ENCODE measurements around the gene PSMF1. TPM values are rescaled to one million over a fixed set of nuclear protein-coding genes. Genes with fewer than 3 reads are reported as not detected.

Gene PSMF1
- total and polyA plus RNA-seq, 2 of the 4 experiments (the other 2 are of a cell fraction), result 93.6 to 109 TPM

- Histone ChIP-seq H4K91ac (ENCODE audit: insufficient read depth, low read depth, low read length) (no peak overlapping the region), H3K14ac (replicated peaks; ENCODE audit: low read depth, low read length) (no peak overlapping the region), H3K27me3 (ENCODE audit: control insufficient read depth, insufficient read depth, low read length) (peaks cover 44% of the 10 kb centered on the region), H2BK120ac (ENCODE audit: low read depth, low read length) (no peak overlapping the region), H2AFZ (replicated peaks; ENCODE audit: low read length, poor library complexity) (no peak overlapping the region), H3K23ac (ENCODE audit: low read depth, low read length) (no peak overlapping the region), H3K4me3 (ENCODE audit: insufficient read depth, low read depth, low read length) (no peak overlapping the region), H3K27ac (ENCODE audit: insufficient read depth, low read length) (no peak overlapping the region), H3K18ac (ENCODE audit: low read depth, low read length) (no peak overlapping the region), H3K4me2 (ENCODE audit: low read depth, low read length) (no peak overlapping the region), H4K20me1 (ENCODE audit: insufficient read depth, low read length) (no peaks in the 10 kb centered on the region; the same call in 1 of the 2 replicates), H2BK20ac (ENCODE audit: low read depth, low read length) (no peak overlapping the region), H3K4me1 (ENCODE audit: control insufficient read depth, insufficient read depth, low read length) (no peaks in the 10 kb centered on the region), H4K8ac (ENCODE audit: low read depth in 2 of 2, low read length in 2 of 2) (no peak overlapping the region), H3K56ac (ENCODE audit: extremely low read depth, insufficient read depth, low read length) (no peak overlapping the region), H3K9me1 (ENCODE audit: insufficient read depth, low read length) (peaks cover 3% of the 10 kb centered on the region; the same call in 1 of the 2 replicates), H3K4ac (ENCODE audit: low read depth, low read length) (no peak overlapping the region), H3K36me3 (ENCODE audit: control insufficient read depth, insufficient read depth, low read length) (no peaks in the 10 kb centered on the region), H4K5ac (ENCODE audit: low read depth, low read length) (no peak overlapping the region), H2AK5ac (ENCODE audit: low read depth, low read length) (no peak overlapping the region), H3K9me3 (ENCODE audit: control insufficient read depth, insufficient read depth, low read length) (no peaks in the 10 kb centered on the region), H2BK5ac (ENCODE audit: low read depth, low read length, poor library complexity, severe bottlenecking) (no peak overlapping the region), H2AK9ac (replicated peaks; ENCODE audit: low read depth, low read length, poor library complexity) (no peak overlapping the region), H3K9ac (ENCODE audit: low read depth, low read length) (no peak overlapping the region), H2BK15ac (ENCODE audit: low read depth, low read length) (no peak overlapping the region), H3K79me1 (ENCODE audit: low read depth in 1 of 2, low read length in 2 of 2) (no peaks in the 10 kb centered on the region)
- ATAC-seq (ENCODE audit: low read depth) (no peak), DNase-seq (no peak)
- in situ Hi-C loops (cut with MboI; ENCODE audit: low sequenced_read_pairs) (no loop called here), intact Hi-C loops (cut with micrococcal nuclease) (no loop called here), dilution Hi-C loops (cut with HindIII; ENCODE audit: low sequenced_read_pairs, unreplicated experiment) (no loop called here)
- no TSS peak for BruUV-seq (replicated peaks)
- CTCF ChIA-PET, result no interaction called here
- TF ChIP-seq RAD21 (IDR thresholded peaks at IDR 0.05; ENCODE audit: low read length) (no peak), CEBPB (IDR thresholded peaks at IDR 0.05; ENCODE audit: low read depth, low read length) (no peak), MAFK (IDR thresholded peaks at IDR 0.05; ENCODE audit: low read depth, low read length) (no peak), SMC3 (IDR thresholded peaks at IDR 0.05; ENCODE audit: low read depth, low read length) (no peak), RCOR1 (IDR thresholded peaks at IDR 0.05; ENCODE audit: insufficient replicate concordance, low read length) (no peak), BHLHE40 (IDR thresholded peaks at IDR 0.05; ENCODE audit: low read depth, low read length) (no peak), CHD1 (IDR thresholded peaks at IDR 0.05; ENCODE audit: low read depth, low read length) (no peak), POLR2A (IDR thresholded peaks at IDR 0.05; ENCODE audit: low read depth, low read length) (no peak), MAZ (IDR thresholded peaks at IDR 0.05; ENCODE audit: borderline replicate concordance, low read depth, low read length) (no peak), FOS (IDR thresholded peaks at IDR 0.05; ENCODE audit: low read depth, low read length) (no peak), CTCF (conservative IDR thresholded peaks at IDR 0.05; ENCODE audit: low read depth, low read length) (no peak), NFE2L2 (IDR thresholded peaks at IDR 0.05; ENCODE audit: low read depth, low read length) (no peak), USF2 (IDR thresholded peaks at IDR 0.05; ENCODE audit: low read depth, low read length) (no peak), MXI1 (IDR thresholded peaks at IDR 0.05; ENCODE audit: borderline replicate concordance, low read depth, low read length) (no peak), RFX5 (IDR thresholded peaks at IDR 0.05; ENCODE audit: low read depth, low read length) (no peak)
- TF ChIP-seq, protein P1, sequence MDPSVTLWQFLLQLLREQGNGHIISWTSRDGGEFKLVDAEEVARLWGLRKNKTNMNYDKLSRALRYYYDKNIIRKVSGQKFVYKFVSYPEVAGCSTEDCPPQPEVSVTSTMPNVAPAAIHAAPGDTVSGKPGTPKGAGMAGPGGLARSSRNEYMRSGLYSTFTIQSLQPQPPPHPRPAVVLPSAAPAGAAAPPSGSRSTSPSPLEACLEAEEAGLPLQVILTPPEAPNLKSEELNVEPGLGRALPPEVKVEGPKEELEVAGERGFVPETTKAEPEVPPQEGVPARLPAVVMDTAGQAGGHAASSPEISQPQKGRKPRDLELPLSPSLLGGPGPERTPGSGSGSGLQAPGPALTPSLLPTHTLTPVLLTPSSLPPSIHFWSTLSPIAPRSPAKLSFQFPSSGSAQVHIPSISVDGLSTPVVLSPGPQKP (IDR thresholded peaks at IDR 0.05; ENCODE audit: borderline replicate concordance, low read depth, low read length), result no peak
- POLR2A ChIA-PET (ENCODE audit: unreplicated experiment), result no interaction called here
- WGBS, 2 experiments (ENCODE audit: extremely low coverage in 2 of 2, insufficient read length in 1 of 2), result 36% methylated on average over 1 of the region's 1 CpG; no CpG with 5 or more reads in 1 of the 2 experiments
These were observed 71.4 kb downstream of the PSMF1 start for GRCh38 chr20:1189827-1190226.

Data from IMR-90 (cell line).